ENCODE measurements around the gene ADCY3.
"Not testable (repeated sequence)": the region's sequence is repeated elsewhere in the genome, so short reads cannot be mapped to it uniquely, and the experiment has no call there.

ADCY3 gene

DNA sequence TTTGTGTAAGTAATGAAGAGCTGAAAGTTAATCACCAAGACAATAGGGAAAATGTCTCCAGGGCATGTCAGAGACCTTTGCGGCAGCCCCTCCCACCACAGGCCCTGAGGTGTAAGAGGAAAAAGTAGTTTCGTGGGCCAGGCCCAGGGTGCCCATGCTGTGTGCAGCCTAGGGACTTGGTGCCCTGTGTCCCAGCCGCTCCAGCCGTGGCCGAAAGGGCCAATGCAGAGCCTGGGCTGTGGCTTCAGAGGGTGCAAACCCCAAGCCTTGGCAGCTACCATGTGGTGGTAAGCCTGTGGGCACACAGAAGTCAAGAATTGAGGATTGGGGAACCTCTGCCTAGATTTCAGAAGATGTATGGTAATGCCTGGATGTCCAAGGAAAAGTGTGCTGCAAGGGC, 74.3 kb downstream of the ADCY3 start:
- DNase-seq (ENCODE audit: low read depth in 2 of 2) = no peak

DNA sequence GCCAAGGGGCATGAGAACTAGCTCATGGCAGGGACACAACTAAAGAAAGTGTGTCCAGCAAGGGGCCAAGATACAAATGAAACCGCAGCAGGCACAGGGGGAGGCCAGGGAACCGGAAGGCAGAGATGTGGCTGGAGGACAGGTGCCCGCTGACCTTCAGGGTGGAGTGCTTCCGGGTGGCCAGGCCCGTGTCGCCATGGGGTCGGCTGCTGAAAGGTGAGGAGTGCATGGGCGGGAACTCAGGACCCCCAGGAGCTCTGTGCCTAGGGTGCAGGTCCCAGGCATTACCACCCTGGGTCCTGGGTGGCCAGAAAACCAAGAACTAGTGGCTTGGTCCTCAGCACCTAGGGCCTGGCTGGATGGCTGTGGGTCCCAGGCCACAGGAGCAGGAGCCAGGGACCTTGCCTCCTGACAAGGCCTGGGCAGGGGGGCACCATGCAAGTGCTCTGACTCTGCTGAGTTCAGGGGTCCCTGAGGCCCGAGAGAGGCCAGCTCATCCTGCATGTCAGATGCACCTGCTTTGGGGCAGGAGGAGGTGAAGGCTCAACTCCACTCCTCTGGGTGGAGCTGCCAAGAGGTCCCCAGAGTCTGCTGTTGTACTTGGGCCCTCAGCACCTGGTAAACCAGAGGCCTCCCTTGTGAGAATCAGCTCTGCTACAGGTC, 75.9 kb downstream of the ADCY3 start:
- DNase-seq (ENCODE audit: low read depth in 2 of 2) = no peak

- no peak for DNase-seq (ENCODE audit: low read depth in 2 of 2)
Observed at GRCh38 chr2:24843330-24843860, 76.6 kb downstream of the ADCY3 start.

- DNase-seq (ENCODE audit: low read depth in 2 of 2) = no peak
Observed at GRCh38 chr2:24842081-24843050, 77.7 kb downstream of the ADCY3 start.

DNA sequence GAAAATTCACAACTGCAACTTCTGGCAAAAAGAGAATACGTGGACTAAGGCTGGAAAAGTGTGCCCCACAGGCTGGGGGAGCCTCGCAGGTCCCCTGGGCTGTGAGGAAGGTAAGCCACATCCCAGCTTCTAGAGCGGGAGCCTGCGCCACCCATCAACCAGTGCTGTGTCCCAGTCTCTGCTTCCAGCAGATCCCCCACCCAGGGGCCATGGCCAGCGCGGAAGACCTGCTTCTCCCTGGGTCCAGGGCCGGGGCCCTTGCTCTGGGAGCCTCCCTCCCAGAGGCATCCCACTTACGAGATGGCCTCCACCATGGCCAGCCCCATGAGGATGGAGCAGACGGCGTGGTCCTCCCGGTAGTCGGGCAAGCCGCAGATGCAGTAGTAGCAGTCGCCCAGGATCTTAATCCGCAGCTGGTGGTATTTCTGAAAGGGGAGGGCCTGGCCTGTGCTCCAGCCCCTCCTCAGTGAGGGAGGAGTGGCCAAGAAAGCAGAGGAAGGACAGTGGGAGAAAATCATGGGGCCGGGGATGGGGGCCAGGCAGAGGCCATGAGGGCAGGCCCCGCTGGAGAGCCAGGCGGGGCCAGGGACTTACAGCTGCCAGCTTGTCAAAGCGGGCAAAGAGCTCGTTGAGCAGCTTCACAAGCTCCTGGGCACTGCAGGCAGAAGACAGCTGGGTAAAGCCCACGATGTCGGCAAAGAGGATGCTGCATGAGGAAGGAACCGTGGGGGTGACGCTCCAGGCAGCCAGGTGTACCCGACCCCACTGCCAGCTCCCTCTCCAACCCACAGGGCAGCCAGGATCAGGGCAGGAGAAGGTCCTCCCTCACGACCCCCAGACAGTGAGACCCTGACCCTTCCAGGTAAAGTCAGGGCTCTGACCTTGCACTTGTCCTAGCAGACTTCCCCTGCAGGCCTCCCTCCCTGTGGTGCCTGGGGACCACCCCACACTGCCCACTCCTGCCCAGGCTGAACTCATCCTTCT, 78.8 kb downstream of the ADCY3 start:
- DNase-seq (ENCODE audit: low read depth in 2 of 2) = no peak

- no peak for DNase-seq (ENCODE audit: low read depth in 2 of 2)
Observed at GRCh38 chr2:24840164-24840869, 79.7 kb downstream of the ADCY3 start.

- no peak for DNase-seq (ENCODE audit: low read depth in 2 of 2)
Observed at GRCh38 chr2:24839729-24840128, 80.3 kb downstream of the ADCY3 start.

DNA sequence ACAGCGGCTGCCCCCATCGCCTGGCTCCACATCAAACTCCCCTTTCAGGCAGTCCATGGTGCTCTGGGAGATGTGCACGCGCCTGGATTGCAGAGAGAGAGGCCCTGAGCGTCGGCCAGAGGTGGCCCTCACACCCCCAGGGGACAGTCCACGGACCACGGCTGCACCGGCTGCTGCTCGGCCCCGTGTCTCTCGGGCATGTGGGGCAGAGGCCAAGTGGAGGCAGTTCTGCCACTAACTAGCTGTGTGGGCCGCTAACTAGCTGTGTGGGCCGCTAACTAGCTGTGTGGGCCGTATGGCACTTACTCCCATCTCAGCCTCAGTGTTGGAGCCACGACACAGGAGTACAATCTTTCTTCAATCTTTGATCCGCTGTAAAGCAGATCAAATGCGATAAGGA, 81.5 kb downstream of the ADCY3 start:
- DNase-seq (ENCODE audit: low read depth in 2 of 2) = no peak

DNA sequence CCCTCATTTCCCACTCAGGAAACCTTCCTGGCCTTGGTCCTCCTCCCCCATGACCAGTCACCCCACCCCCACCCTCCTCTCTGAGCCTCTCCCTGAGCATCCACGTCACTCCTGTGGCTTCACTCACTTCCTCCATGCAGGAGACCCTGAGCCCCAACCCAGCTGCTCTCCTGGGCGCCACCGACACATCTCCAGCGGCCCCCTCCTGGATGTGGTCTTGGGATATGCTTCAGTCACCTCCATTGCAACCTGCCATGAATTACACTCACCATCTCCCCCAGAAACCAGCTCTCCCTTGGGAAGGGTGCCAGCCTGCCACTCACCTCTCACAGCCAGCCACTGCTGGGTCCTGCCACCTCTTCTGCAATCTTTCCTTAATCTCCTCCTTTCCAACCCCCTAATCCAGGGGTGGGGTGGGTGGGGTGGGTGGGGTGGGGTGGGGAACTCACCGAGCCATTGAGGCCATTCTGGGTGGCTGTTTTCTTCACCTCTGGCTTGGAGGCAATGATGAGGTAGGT, 82.0 kb downstream of the ADCY3 start:
- DNase-seq (ENCODE audit: low read depth in 2 of 2) = no peak

GRCh38 chr2:24836706-24837105, 83.3 kb downstream of the ADCY3 start:
- no peak for DNase-seq (ENCODE audit: low read depth in 2 of 2)

DNA sequence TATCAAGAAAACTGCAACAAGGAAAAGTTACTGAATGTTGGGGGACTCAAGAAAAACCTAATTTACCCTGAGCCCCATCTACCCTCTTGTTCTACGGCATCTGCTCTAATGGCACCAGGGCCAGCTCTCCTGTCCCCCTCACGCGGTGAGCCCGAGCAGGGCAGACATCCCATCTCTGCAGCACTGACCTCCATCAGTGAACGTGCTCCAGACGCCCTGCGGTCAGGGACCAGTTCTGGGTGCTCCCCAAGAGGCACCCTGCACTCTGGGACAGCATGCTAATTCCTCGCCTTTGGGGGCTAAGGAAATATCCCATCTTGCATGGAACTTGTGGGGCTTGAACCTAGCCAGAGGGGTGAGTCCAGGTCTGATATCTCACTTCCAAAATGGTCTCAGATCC, 83.8 kb downstream of the ADCY3 start:
- no peak for DNase-seq (ENCODE audit: low read depth in 2 of 2)

DNA sequence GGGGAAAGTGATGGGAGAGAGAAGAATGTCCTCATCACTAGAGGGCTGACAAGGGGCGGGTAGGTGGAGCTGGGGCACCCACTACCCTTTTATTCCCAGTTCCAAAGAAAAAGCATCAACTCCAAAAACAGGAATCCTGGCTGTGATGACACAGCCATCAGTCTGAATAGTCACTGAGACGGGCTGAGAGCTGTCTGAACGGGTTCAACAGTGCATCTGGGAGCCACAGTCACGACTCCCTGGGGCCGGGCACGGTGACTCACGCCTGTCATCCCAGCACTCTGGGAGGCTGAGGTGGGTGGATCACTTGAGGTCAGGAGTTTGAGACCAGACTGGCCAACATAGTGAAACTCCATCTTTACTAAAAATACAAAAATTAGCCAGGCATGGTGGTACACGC, 84.6 kb downstream of the ADCY3 start:
- DNase-seq (ENCODE audit: low read depth in 2 of 2) = not testable (repeated sequence)

GRCh38 chr2:24834733-24835395, 85.2 kb downstream of the ADCY3 start:
- no peak for DNase-seq (ENCODE audit: low read depth in 2 of 2)

GRCh38 chr2:24833821-24834732, 86.0 kb downstream of the ADCY3 start:
- no peak for DNase-seq (ENCODE audit: low read depth in 2 of 2)

DNA sequence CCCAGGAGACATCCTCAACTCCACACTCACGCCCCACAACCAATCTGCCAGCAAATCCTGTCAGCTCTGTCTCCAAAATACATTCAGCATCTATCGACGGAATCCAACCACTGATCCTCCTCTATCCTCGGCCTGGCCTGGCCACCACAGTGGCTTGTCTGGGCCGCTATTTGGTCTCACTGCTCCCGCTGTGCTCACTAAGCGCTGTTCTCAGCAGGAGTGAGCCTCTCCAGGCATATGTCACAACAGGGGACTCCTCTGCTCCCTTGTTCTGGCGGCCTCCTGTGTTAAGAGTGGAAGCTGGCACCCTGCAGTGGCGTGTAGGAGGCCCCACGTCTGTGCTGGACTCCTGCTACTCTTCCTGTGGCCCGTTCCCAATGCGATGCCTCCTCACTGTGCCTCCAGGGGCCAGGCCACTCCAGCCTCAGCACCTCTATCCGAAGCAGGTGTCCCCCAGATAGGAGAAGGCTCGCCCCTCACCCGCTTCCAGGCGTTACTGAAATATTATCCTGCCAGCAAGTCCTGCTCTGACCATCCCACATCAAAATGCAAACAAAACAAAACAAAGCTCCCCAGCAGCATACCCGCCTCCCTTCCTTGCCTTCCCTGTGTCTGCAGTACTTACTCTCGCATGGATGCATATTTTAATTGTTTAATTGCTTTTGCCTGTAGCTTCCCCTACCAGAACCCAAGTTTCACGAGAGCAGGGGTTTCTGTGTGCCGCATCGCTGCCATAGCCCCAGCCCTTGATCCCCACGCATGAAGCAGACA, 86.9 kb downstream of the ADCY3 start:
- DNase-seq (ENCODE audit: low read depth in 2 of 2) = no peak

DNA sequence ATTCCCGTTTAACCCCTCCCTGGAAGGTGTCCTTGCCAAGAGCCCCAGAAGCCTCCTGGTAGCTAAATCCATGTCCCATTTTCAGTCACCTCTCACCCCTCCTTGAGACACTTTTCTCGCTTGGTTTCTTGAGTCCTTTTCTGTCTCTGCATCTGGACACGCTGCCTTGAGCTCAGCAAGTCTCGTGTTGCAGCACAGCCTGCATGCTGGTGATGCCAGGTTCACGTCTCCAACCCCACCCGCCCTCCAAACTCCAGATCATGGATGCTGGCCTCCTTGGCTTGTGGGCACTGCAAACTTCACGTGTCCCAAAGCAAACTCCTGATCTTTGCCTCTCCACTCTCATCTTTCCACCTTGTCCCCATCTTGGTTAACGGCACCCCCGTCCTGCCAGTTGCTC, 87.5 kb downstream of the ADCY3 start:
- DNase-seq (ENCODE audit: low read depth in 2 of 2) = no peak

DNA sequence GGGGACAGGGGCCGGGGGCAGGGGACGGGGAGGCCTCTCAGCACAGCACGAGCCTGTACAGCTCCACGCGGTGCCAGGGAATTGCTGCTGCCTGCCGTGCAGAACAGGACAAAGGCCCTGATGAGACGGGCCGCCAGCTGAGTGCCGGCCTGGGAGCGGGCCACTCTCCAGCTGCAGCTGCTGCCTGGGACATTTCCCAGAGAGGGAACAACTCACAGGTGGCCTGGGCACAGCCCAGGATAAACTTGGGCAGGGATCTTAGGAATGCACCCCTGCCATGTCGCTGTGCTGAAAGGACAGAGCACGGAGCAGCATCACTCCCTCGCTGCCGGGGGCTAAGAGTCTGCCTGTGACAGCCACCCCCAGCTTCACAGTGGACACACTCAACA, 88.0 kb downstream of the ADCY3 start:
- no peak for DNase-seq (ENCODE audit: low read depth in 2 of 2)

Data from stimulated activated CD8-positive, alpha-beta memory T cell treated with anti-CD3 and anti-CD28 coated beads, Interleukin-7, amount 100 ng/mL, for 4 hours (primary cell).